Measurements from ENCODE around the gene COL9A1. TPM values are rescaled to one million over a fixed set of nuclear protein-coding genes. Genes with fewer than 3 reads are reported as not detected.

COL9A1 gene
- total RNA-seq, 2 donors from 2014 or later, result 5.8 to 10.0 TPM

DNA sequence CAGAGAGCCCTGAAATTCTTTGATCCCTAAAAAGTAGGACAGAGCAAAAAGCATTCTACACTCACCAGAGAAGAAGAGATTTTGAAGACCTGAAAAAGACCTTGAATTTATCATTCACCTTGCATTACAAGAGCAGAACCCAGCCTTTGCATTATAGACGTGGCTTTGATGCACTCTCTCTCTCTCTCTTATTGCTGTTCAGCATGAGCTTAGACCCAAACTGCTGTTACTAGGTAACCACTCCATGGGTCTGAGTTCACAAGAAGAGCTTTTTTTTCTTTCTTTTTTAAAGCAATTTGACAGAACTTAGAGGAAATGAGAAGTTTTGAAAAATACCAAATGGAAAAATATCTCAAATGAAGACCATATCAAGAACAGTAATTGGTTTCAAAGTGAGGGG is 44.4 kb downstream of the COL9A1 start:
- no peaks in the 10 kb centered on the region for H3K36me3 Mint-ChIP-seq (ENCODE audit: low read depth)
- no peaks in the 10 kb centered on the region for H3K9me3 Mint-ChIP-seq
- no peaks in the 10 kb centered on the region for H3K27me3 Mint-ChIP-seq (ENCODE audit: insufficient read depth)
- Histone ChIP-seq H3K27me3 (ENCODE audit: control insufficient read depth, insufficient read depth, low read length, poor library complexity, severe bottlenecking) (no peaks in the 10 kb centered on the region), H3K9ac (ENCODE audit: extremely low read depth, low read length, poor library complexity, severe bottlenecking) (no peak overlapping the region), H3K4me1 (ENCODE audit: control insufficient read depth, insufficient read depth, low read length) (no peaks in the 10 kb centered on the region), H3K4me3 (ENCODE audit: low read length) (no peak overlapping the region), H3K9me3 (ENCODE audit: control insufficient read depth, low read length) (no peaks in the 10 kb centered on the region), H3K36me3 (ENCODE audit: control insufficient read depth, insufficient read depth, low read length) (no peaks in the 10 kb centered on the region), H3K27ac (ENCODE audit: low read depth, low read length) (no peak overlapping the region)
- WGBS, 2 experiments (ENCODE audit: insufficient coverage in 1 of 2, insufficient read length in 1 of 2), result 68 to 71% methylated on average over 1 of the region's 1 CpG
- H3K4me1 Mint-ChIP-seq, result peaks cover 2% of the 10 kb centered on the region
- no peak for DNase-seq
- TF ChIP-seq, protein P1, sequence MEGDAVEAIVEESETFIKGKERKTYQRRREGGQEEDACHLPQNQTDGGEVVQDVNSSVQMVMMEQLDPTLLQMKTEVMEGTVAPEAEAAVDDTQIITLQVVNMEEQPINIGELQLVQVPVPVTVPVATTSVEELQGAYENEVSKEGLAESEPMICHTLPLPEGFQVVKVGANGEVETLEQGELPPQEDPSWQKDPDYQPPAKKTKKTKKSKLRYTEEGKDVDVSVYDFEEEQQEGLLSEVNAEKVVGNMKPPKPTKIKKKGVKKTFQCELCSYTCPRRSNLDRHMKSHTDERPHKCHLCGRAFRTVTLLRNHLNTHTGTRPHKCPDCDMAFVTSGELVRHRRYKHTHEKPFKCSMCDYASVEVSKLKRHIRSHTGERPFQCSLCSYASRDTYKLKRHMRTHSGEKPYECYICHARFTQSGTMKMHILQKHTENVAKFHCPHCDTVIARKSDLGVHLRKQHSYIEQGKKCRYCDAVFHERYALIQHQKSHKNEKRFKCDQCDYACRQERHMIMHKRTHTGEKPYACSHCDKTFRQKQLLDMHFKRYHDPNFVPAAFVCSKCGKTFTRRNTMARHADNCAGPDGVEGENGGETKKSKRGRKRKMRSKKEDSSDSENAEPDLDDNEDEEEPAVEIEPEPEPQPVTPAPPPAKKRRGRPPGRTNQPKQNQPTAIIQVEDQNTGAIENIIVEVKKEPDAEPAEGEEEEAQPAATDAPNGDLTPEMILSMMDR (conservative IDR thresholded peaks at IDR 0.05), result no peak
- no peak overlapping the region for H3K27ac Mint-ChIP-seq
- H3K4me3 Mint-ChIP-seq, result no peak overlapping the region

GRCh38 chr6:70257768-70258273 is 45.1 kb downstream of the COL9A1 start:
- Histone ChIP-seq H3K27me3 (ENCODE audit: control insufficient read depth, insufficient read depth, low read length, poor library complexity, severe bottlenecking) (no peaks in the 10 kb centered on the region), H3K4me3 (ENCODE audit: low read length) (no peak overlapping the region), H3K27ac (ENCODE audit: low read depth, low read length) (no peak overlapping the region), H3K9me3 (ENCODE audit: control insufficient read depth, low read length) (no peaks in the 10 kb centered on the region), H3K9ac (ENCODE audit: extremely low read depth, low read length, poor library complexity, severe bottlenecking) (no peak overlapping the region), H3K36me3 (ENCODE audit: control insufficient read depth, insufficient read depth, low read length) (no peaks in the 10 kb centered on the region), H3K4me1 (ENCODE audit: control insufficient read depth, insufficient read depth, low read length) (no peaks in the 10 kb centered on the region)
- 89 to 100% methylated on average over 1 to 2 of the region's 2 CpGs for WGBS, 2 experiments (ENCODE audit: insufficient coverage in 1 of 2, insufficient read length in 1 of 2)
- H3K27me3 Mint-ChIP-seq (ENCODE audit: insufficient read depth), result no peaks in the 10 kb centered on the region
- no peaks in the 10 kb centered on the region for H3K36me3 Mint-ChIP-seq (ENCODE audit: low read depth)
- TF ChIP-seq, protein P1 (conservative IDR thresholded peaks at IDR 0.05), result no peak
- peaks cover 2% of the 10 kb centered on the region for H3K4me1 Mint-ChIP-seq
- H3K27ac Mint-ChIP-seq, result no peak overlapping the region
- no peaks in the 10 kb centered on the region for H3K9me3 Mint-ChIP-seq
- no peak for DNase-seq
- H3K4me3 Mint-ChIP-seq, result no peak overlapping the region

- no peaks in the 10 kb centered on the region for H3K27me3 Mint-ChIP-seq (ENCODE audit: insufficient read depth)
- TF ChIP-seq, protein P1 (conservative IDR thresholded peaks at IDR 0.05), result no peak
- no peaks in the 10 kb centered on the region for H3K9me3 Mint-ChIP-seq
- no peaks in the 10 kb centered on the region for H3K27me3 ChIP-seq (ENCODE audit: control insufficient read depth, insufficient read depth, low read length, poor library complexity, severe bottlenecking)
- no peak overlapping the region for H3K4me3 Mint-ChIP-seq
- H3K27ac Mint-ChIP-seq, result no peak overlapping the region
- H3K4me1 Mint-ChIP-seq, result peaks cover 2% of the 10 kb centered on the region
- H3K9me3 ChIP-seq (ENCODE audit: control insufficient read depth, low read length), result no peaks in the 10 kb centered on the region
- H3K4me3 ChIP-seq (ENCODE audit: low read length), result no peak overlapping the region
- H3K36me3 ChIP-seq (ENCODE audit: control insufficient read depth, insufficient read depth, low read length), result no peaks in the 10 kb centered on the region
- no peak for DNase-seq
- H3K9ac ChIP-seq (ENCODE audit: extremely low read depth, low read length, poor library complexity, severe bottlenecking), result no peak overlapping the region
- H3K4me1 ChIP-seq (ENCODE audit: control insufficient read depth, insufficient read depth, low read length), result no peaks in the 10 kb centered on the region
- no peaks in the 10 kb centered on the region for H3K36me3 Mint-ChIP-seq (ENCODE audit: low read depth)
- H3K27ac ChIP-seq (ENCODE audit: low read depth, low read length), result no peak overlapping the region
- WGBS, 2 experiments (ENCODE audit: insufficient coverage in 1 of 2, insufficient read length in 1 of 2), result 80 to 84% methylated on average over 1 to 2 of the region's 2 CpGs
Measured at GRCh38 chr6:70254784-70255183, 48.1 kb downstream of the COL9A1 start.

All from endodermal cell (in vitro differentiated cells).